ACHN (cell line): ENCODE results near the gene TMC2.
A peak's percentile ranks its signal among the peaks of the same experiment; 100 is the strongest.

Experiments
- DNase-seq: peaks from one replicate; pipeline ENCODE4 v3.0.0-alpha.2; 2015
- in situ Hi-C: cut with HindIII; loops from 2 replicates; pipeline ENCODE4 v1.10.0; 2017; ENCODE audit warnings: low sequenced_read_pairs, low pct_ligation_motif_present, low pct_unique_long_range_greater_than_20kb

The TMC2 gene

GRCh38 chr20:2652724-2653555, 116.6 kb downstream of the TMC2 start:
- no peak for DNase-seq

GRCh38 chr20:2653556-2654383, 117.4 kb downstream of the TMC2 start:
- DNase-seq: no peak
- in situ Hi-C loops: no loop called here

More at GRCh38 chr20:2652724-2653555, 116.6 kb downstream of the TMC2 start:
- in situ Hi-C loops: no loop called here

- in situ Hi-C loops: no loop called here
- no peak for DNase-seq
These were observed 118.0 kb downstream of the TMC2 start for GRCh38 chr20:2654384-2654822.

GRCh38 chr20:2654831-2655230, 118.5 kb downstream of the TMC2 start:
- DNase-seq: no peak
- in situ Hi-C loops: no loop called here

GRCh38 chr20:2655331-2656116, 119.2 kb downstream of the TMC2 start:
- in situ Hi-C loops: no loop called here
- no peak for DNase-seq

- in situ Hi-C loops: no loop called here
- DNase-seq: no peak
These were observed 120.2 kb downstream of the TMC2 start for GRCh38 chr20:2656471-2657117.

- no peak for DNase-seq
- in situ Hi-C loops: no loop called here
These were observed 120.9 kb downstream of the TMC2 start for GRCh38 chr20:2657241-2657640.

- in situ Hi-C loops: no loop called here
- DNase-seq: no peak
These were observed 121.3 kb downstream of the TMC2 start for GRCh38 chr20:2657674-2658073.

- in situ Hi-C loops: no loop called here
- DNase-seq: peak; percentile 17
These were observed 122.3 kb downstream of the TMC2 start for GRCh38 chr20:2658414-2659354.

- no peak for DNase-seq
- in situ Hi-C loops: no loop called here
These were observed 123.2 kb downstream of the TMC2 start for GRCh38 chr20:2659547-2659946.

- in situ Hi-C loops: no loop called here
- no peak for DNase-seq
These were observed 127.1 kb downstream of the TMC2 start for GRCh38 chr20:2663364-2663886.

- in situ Hi-C loops: no loop called here
- DNase-seq: peak; percentile 86
These were observed 127.7 kb downstream of the TMC2 start, which contains the start of gene IDH3B for GRCh38 chr20:2663887-2664719. Gene IDH3B, minus strand, starts transcription at chr20:2664216. Its CDS starts 28 bp downstream, at chr20:2664188.

GRCh38 chr20:2671977-2672376, 135.6 kb downstream of the TMC2 start:
- in situ Hi-C loops: no loop called here
- no peak for DNase-seq

GRCh38 chr20:2672446-2672845, 136.1 kb downstream of the TMC2 start:
- no peak for DNase-seq
- in situ Hi-C loops: no loop called here

- in situ Hi-C loops: no loop called here
- no peak for DNase-seq
These were observed 137.1 kb downstream of the TMC2 start for GRCh38 chr20:2673453-2673852.

- DNase-seq: no peak
- in situ Hi-C loops: no loop called here
These were observed 143.7 kb downstream of the TMC2 start for GRCh38 chr20:2680046-2680445.
